Calu3 (cell line): ENCODE measurements around the gene SHH. TPM values are rescaled to one million over a fixed set of nuclear protein-coding genes. Genes with fewer than 3 reads are reported as not detected.

Source experiments
- BruUV-seq: library from RNA; stranded (reverse); fragments of 400-500 nt; replicated peaks from 2 replicates; lab custom pipeline; 2021; lab: Mats Ljungman, UMichigan
- CTCF ChIA-PET: fragments of 300-600 bp; sonication (Branson Sonifier 250); formaldehyde crosslinking; loops from one replicate; lab custom pipeline; 2022; ENCODE audit warnings: antibody characterized with exemption; lab: Charles Lee
- DNase-seq: peaks from one replicate; pipeline ENCODE4 v3.0.0; 2022
- H3K27ac Mint-ChIP-seq: one replicate; pipeline ENCODE4 v1.8.0; 2022; ENCODE audit warnings: mixed read lengths; ENCODE audit not compliant: unreplicated experiment
- H3K27me3 Mint-ChIP-seq: one replicate; pipeline ENCODE4 v1.8.0; 2022; ENCODE audit warnings: mixed read lengths; ENCODE audit not compliant: unreplicated experiment
- H3K36me3 Mint-ChIP-seq: one replicate; pipeline ENCODE4 v1.8.0; 2022; ENCODE audit warnings: mild to moderate bottlenecking, moderate library complexity, mixed read lengths; ENCODE audit not compliant: insufficient read depth, unreplicated experiment
- H3K4me1 Mint-ChIP-seq: one replicate; pipeline ENCODE4 v1.8.0; 2022; ENCODE audit warnings: mild to moderate bottlenecking, low read depth, mixed read lengths; ENCODE audit not compliant: unreplicated experiment
- H3K4me3 Mint-ChIP-seq: one replicate; pipeline ENCODE4 v1.8.0; 2022; ENCODE audit warnings: mild to moderate bottlenecking, low read depth, moderate library complexity, mixed read lengths; ENCODE audit not compliant: unreplicated experiment
- H3K9me3 Mint-ChIP-seq: one replicate; pipeline ENCODE4 v1.8.0; 2022; ENCODE audit warnings: low read depth, mixed read lengths; ENCODE audit not compliant: unreplicated experiment
- intact Hi-C: fragments of 100-400 bp; cut with micrococcal nuclease; formaldehyde crosslinking; loops from one replicate; pipeline ENCODE4 v1.10.0; 2022; ENCODE audit not compliant: unreplicated experiment
- total RNA-seq: library from RNA; stranded (reverse); gene quantifications from 2 replicates; pipeline ENCODE4 v1.2.3, GENCODE V29; 2022
- TF ChIP-seq, protein P1 (sequence below): fragments of 200-600 bp; IDR thresholded peaks from one replicate; pipeline ENCODE4 v1.8.0; 2022; ENCODE audit warnings: antibody characterized with exemption; ENCODE audit not compliant: unreplicated experiment

The SHH gene
- total RNA-seq, 1 experiment from 2014 or later: 1.1 TPM

DNA sequence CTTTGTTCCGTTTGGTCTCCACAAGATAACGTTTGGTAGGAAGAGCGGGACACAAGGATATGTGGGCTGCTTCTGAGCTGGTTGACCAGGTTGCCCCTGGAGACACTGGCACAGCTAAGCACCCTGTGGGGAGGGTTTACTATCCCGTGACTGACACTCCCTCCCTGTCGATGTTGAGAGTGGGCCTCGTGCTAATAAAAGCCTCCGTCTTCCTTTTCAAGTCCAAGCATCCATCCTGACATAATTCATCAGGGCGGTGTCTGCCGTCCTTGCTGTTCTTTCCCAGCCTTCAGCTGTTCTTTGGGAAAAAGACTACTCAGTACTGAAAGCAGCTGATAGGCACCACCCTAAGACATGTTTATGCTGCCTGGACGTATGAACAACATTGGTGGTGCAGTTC is 49.6 kb downstream of the SHH start:
- H3K9me3 Mint-ChIP-seq: no peaks in the 10 kb centered on the region
- TF ChIP-seq, protein P1, sequence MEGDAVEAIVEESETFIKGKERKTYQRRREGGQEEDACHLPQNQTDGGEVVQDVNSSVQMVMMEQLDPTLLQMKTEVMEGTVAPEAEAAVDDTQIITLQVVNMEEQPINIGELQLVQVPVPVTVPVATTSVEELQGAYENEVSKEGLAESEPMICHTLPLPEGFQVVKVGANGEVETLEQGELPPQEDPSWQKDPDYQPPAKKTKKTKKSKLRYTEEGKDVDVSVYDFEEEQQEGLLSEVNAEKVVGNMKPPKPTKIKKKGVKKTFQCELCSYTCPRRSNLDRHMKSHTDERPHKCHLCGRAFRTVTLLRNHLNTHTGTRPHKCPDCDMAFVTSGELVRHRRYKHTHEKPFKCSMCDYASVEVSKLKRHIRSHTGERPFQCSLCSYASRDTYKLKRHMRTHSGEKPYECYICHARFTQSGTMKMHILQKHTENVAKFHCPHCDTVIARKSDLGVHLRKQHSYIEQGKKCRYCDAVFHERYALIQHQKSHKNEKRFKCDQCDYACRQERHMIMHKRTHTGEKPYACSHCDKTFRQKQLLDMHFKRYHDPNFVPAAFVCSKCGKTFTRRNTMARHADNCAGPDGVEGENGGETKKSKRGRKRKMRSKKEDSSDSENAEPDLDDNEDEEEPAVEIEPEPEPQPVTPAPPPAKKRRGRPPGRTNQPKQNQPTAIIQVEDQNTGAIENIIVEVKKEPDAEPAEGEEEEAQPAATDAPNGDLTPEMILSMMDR: no peak
- H3K4me1 Mint-ChIP-seq: no peaks in the 10 kb centered on the region
- no peaks in the 10 kb centered on the region for H3K27me3 Mint-ChIP-seq
- CTCF ChIA-PET: no interaction called here
- H3K4me3 Mint-ChIP-seq: no peak overlapping the region
- no TSS peak for BruUV-seq
- H3K36me3 Mint-ChIP-seq: peaks cover 15% of the 10 kb centered on the region
- intact Hi-C loops: no loop called here
- DNase-seq: no peak
- H3K27ac Mint-ChIP-seq: no peak overlapping the region

DNA sequence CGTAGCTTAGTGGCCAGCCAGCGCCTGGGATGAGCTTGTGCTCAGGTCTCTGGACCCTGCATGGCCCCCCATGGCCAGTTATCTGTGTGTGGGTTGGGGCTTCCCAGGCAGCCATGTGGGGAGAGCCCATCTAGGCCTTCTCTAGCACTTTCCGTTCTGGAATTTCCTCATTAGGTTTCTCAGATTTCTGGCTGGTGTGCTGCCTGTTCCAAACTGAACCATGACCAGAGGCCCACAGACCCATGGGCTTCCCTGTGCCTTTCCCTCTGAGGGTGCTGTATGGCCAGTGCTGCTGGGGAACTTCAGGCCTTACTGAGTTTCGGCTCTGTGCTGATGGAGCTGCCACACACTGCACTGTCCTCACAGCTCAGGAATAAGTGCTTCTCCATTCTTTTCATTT is 50.2 kb downstream of the SHH start:
- TF ChIP-seq, protein P1: no peak
- BruUV-seq: no TSS peak
- Mint-ChIP-seq H3K4me1 (no peaks in the 10 kb centered on the region), H3K9me3 (no peaks in the 10 kb centered on the region), H3K27me3 (no peaks in the 10 kb centered on the region), H3K36me3 (peaks cover 14% of the 10 kb centered on the region), H3K27ac (no peak overlapping the region), H3K4me3 (no peak overlapping the region)
- DNase-seq: no peak
- intact Hi-C loops: no loop called here
- CTCF ChIA-PET: no interaction called here

DNA sequence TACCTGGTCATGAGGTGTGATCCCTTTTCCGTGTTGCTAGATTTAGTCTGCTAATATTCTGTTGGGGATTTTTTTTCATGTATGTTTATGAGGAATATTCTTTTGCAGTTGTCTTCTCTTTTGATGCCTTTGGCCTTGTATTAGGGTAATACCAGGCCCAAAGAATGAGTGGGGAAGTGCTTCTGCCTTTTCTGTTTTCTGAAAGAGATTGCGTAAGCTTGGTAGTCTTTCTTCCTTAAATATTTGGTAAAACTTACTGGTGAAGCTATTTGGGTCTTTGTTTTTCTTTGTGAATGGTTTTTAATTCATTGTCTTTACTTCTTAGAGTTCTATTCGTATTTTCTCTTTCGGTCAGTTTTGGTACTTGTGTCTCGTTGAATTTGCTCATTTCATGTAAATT is 51.1 kb downstream of the SHH start:
- no TSS peak for BruUV-seq
- no peaks in the 10 kb centered on the region for H3K9me3 Mint-ChIP-seq
- CTCF ChIA-PET: no interaction called here
- H3K27me3 Mint-ChIP-seq: no peaks in the 10 kb centered on the region
- no peak overlapping the region for H3K4me3 Mint-ChIP-seq
- no peaks in the 10 kb centered on the region for H3K4me1 Mint-ChIP-seq
- DNase-seq: no peak
- TF ChIP-seq, protein P1: no peak
- intact Hi-C loops: no loop called here
- no peak overlapping the region for H3K27ac Mint-ChIP-seq
- H3K36me3 Mint-ChIP-seq: peaks cover 13% of the 10 kb centered on the region

GRCh38 chr7:155759740-155760430 is 52.4 kb downstream of the SHH start:
- no peak for DNase-seq
- intact Hi-C loops: no loop called here
- TF ChIP-seq, protein P1: no peak
- no peak overlapping the region for H3K27ac Mint-ChIP-seq
- BruUV-seq: no TSS peak
- H3K9me3 Mint-ChIP-seq: no peaks in the 10 kb centered on the region
- no peaks in the 10 kb centered on the region for H3K4me1 Mint-ChIP-seq
- H3K4me3 Mint-ChIP-seq: no peak overlapping the region
- CTCF ChIA-PET: no interaction called here
- no peaks in the 10 kb centered on the region for H3K27me3 Mint-ChIP-seq
- H3K36me3 Mint-ChIP-seq: peaks cover 12% of the 10 kb centered on the region
